HCT116 (cell line): ENCODE results near the gene INCENP. TPM values are rescaled to one million over a fixed set of nuclear protein-coding genes. Genes with fewer than 3 reads are reported as not detected.

Experiments
- ATAC-seq: fragments of 200-7000 bp; cut with Tn5 transposase; 2 replicates; pipeline ENCODE4 v1.9.1; 2020; ENCODE audit warnings: mild to moderate bottlenecking, moderate library complexity
- BruUV-seq: library from RNA; stranded (reverse); fragments of 400-500 nt; replicated peaks from 2 replicates; lab custom pipeline; 2021; lab: Mats Ljungman, UMichigan
- CTCF ChIA-PET: fragments of 300-600 bp; sonication (Branson Sonifier 250); formaldehyde crosslinking; loops from one replicate; lab custom pipeline; 2021; ENCODE audit warnings: antibody characterized with exemption; lab: Charles Lee
- POLR2A ChIA-PET: fragments of 300-600, 350-600 bp; sonication (Branson Sonifier 250); formaldehyde crosslinking; loops from one replicate; lab custom pipeline; 2021; ENCODE audit warnings: antibody characterized with exemption; lab: Charles Lee
- RAD21 ChIA-PET, 2 experiments: fragments of 300-600 bp; sonication (Branson Sonifier 250); formaldehyde crosslinking; loops; one replicate each; lab custom pipeline; 2023; ENCODE audit warnings: low total read pairs in 2 of 2; ENCODE audit not compliant: uncharacterized antibody in 2 of 2, unreplicated experiment in 2 of 2, low non-redundant PET in 1 of 2; lab: Charles Lee
- DNase-seq: peaks from one replicate; pipeline ENCODE4 v3.0.0-alpha.2; 2010; ENCODE audit warnings: low read depth, low spot score
- H2AFZ ChIP-seq: fragments of 200-600 bp; shearing (Covaris generic), sonication (generic); 2 replicates; pipeline ENCODE4 v1.6.1; 2017; ENCODE audit warnings: low read depth, mixed run types, mixed read lengths, antibody characterized with exemption, low read length; ENCODE audit not compliant: poor library complexity, severe bottlenecking
- H3K27ac ChIP-seq: 2 replicates; pipeline ENCODE4 v1.5.1; 2012; ENCODE audit warnings: low read depth, low read length
- H3K27me3 ChIP-seq: fragments of 200-600 bp; sonication (generic); 2 replicates; pipeline ENCODE4 v1.6.1; 2016; ENCODE audit warnings: mixed run types, low read length, mixed read lengths; ENCODE audit not compliant: insufficient read depth
- H3K36me3 ChIP-seq, 2 experiments: fragments of 200-500 bp in 1 of 2; fragments of 200-600 bp in 1 of 2; sonication (Bioruptor generic) in 1 of 2; sonication (generic) in 1 of 2; 2 replicates each; pipeline versions ENCODE4 v1.5.1 to v1.6.1; 2014 to 2016; ENCODE audit warnings: low read length in 2 of 2, inconsistent platforms in 1 of 2, mixed read lengths in 1 of 2, mixed run types in 1 of 2; ENCODE audit not compliant: insufficient read depth in 2 of 2, control insufficient read depth in 1 of 2
- H3K4me1 ChIP-seq, 2 experiments: fragments of 200-600 bp in 1 of 2; sonication (generic) in 1 of 2; 2 replicates each; pipeline versions ENCODE4 v1.5.1 to v1.6.1; 2012 to 2017; ENCODE audit warnings: low read length in 2 of 2, inconsistent platforms in 1 of 2, mild to moderate bottlenecking in 1 of 2, mixed read lengths in 1 of 2, mixed run types in 1 of 2, moderate library complexity in 1 of 2; ENCODE audit not compliant: insufficient read depth in 2 of 2, control insufficient read depth in 1 of 2
- H3K4me2 ChIP-seq: fragments of 200-600 bp; sonication (generic); 2 replicates; pipeline ENCODE4 v1.6.1; 2017; ENCODE audit warnings: mixed run types, low read length, mixed read lengths
- H3K4me3 ChIP-seq, 2 experiments: fragments of 200-600 bp in 1 of 2; sonication (generic) in 1 of 2; replicated peaks in 1 of 2; 2 replicates each; pipeline ENCODE4 v1.5.1; 2011 to 2016; ENCODE audit warnings: low read length in 2 of 2, control low read depth in 1 of 2, low read depth in 1 of 2, mild to moderate bottlenecking in 1 of 2, mixed read lengths in 1 of 2, mixed run types in 1 of 2
- H3K79me2 ChIP-seq: fragments of 200-600 bp; sonication (generic); 2 replicates; pipeline ENCODE4 v1.6.1; 2017; ENCODE audit warnings: mild to moderate bottlenecking, mixed run types, low read length, moderate library complexity, mixed read lengths; ENCODE audit not compliant: insufficient read depth
- H3K9ac ChIP-seq: fragments of 200-600 bp; sonication (generic); 2 replicates; pipeline ENCODE4 v1.6.1; 2016; ENCODE audit warnings: low read length, mixed read lengths
- H3K9me2 ChIP-seq: fragments of 200-600 bp; sonication (generic), shearing (Covaris generic); 2 replicates; pipeline ENCODE4 v1.6.1; 2017; ENCODE audit warnings: mixed run types, mild to moderate bottlenecking, moderate library complexity; ENCODE audit not compliant: insufficient read depth
- H3K9me3 ChIP-seq, 2 experiments: fragments of 200-500 bp in 1 of 2; fragments of 200-600 bp in 1 of 2; sonication (Bioruptor generic) in 1 of 2; sonication (generic) in 1 of 2; 2 replicates each; pipeline ENCODE4 v1.6.1; 2014 to 2017; ENCODE audit warnings: low read length in 2 of 2, mixed read lengths in 2 of 2, inconsistent platforms in 1 of 2, low read depth in 1 of 2, mild to moderate bottlenecking in 1 of 2, mixed run types in 1 of 2, moderate library complexity in 1 of 2; ENCODE audit not compliant: control insufficient read depth in 1 of 2, insufficient read depth in 1 of 2
- H4K20me1 ChIP-seq: fragments of 200-600 bp; sonication (generic), shearing (Covaris generic); 2 replicates; pipeline ENCODE4 v1.6.1; 2017; ENCODE audit warnings: mixed run types, mild to moderate bottlenecking, moderate library complexity; ENCODE audit not compliant: insufficient read depth
- CBX3 ChIP-seq: IDR thresholded peaks from 2 replicates; pipeline ENCODE4 v1.6.1; 2012; ENCODE audit warnings: low read depth
- CEBPB ChIP-seq: IDR thresholded peaks from 2 replicates; pipeline ENCODE4 v1.6.1; 2012; ENCODE audit warnings: low read depth
- ELF1 ChIP-seq: IDR thresholded peaks from 2 replicates; pipeline ENCODE4 v1.6.1; 2012; ENCODE audit warnings: low read depth, borderline replicate concordance
- EZH2phosphoT487 ChIP-seq: fragments of 200-600 bp; IDR thresholded peaks from 2 replicates; pipeline ENCODE4 v1.6.1; 2018; ENCODE audit warnings: antibody characterized with exemption, borderline replicate concordance
- FOSL1 ChIP-seq: IDR thresholded peaks from 2 replicates; pipeline ENCODE4 v1.6.1; 2012; ENCODE audit warnings: low read depth
- JUND ChIP-seq: IDR thresholded peaks from 2 replicates; pipeline ENCODE4 v1.6.1; 2012
- POLR2A ChIP-seq: IDR thresholded peaks from 2 replicates; pipeline ENCODE4 v1.7.0; 2011; ENCODE audit warnings: borderline replicate concordance; ENCODE audit not compliant: insufficient read depth, insufficient read length; ENCODE audit errors: extremely low read depth
- POLR2AphosphoS5 ChIP-seq: IDR thresholded peaks from 2 replicates; pipeline ENCODE4 v1.6.1; 2011; ENCODE audit warnings: mild to moderate bottlenecking, low read depth, low read length, moderate library complexity
- SIN3A ChIP-seq: IDR thresholded peaks from 2 replicates; pipeline ENCODE4 v1.6.1; 2012; ENCODE audit warnings: low read depth
- SRF ChIP-seq: IDR thresholded peaks from 2 replicates; pipeline ENCODE4 v1.6.1; 2012; ENCODE audit warnings: low read depth
- TCF7L2 ChIP-seq: IDR thresholded peaks from 2 replicates; pipeline ENCODE4 v1.7.0; 2011; ENCODE audit warnings: borderline replicate concordance, inconsistent platforms; ENCODE audit not compliant: insufficient read depth, insufficient read length; ENCODE audit errors: extremely low read depth
- ZFX ChIP-seq: fragments of 450-650 bp; IDR thresholded peaks from 2 replicates; pipeline ENCODE4 v1.6.1; 2017
- ZNF274 ChIP-seq: fragments of 200-500 bp; sonication (Bioruptor generic); IDR thresholded peaks from 2 replicates; pipeline ENCODE4 v1.6.1; 2014; ENCODE audit warnings: mild to moderate bottlenecking, low read depth, low read length, inconsistent platforms
- intact Hi-C: fragments of 100-400 bp; cut with micrococcal nuclease; formaldehyde crosslinking; loops from 2 replicates; pipeline ENCODE4 v1.10.0; 2022
- total RNA-seq: library from RNA; stranded (reverse); gene quantifications from one replicate; pipeline ENCODE4 v1.2.1, GENCODE V29; 2021; ENCODE audit not compliant: unreplicated experiment
- TF ChIP-seq, protein P1 (sequence below): IDR thresholded peaks from 2 replicates; pipeline ENCODE4 v1.6.1; 2011; ENCODE audit warnings: mild to moderate bottlenecking, low read length, moderate library complexity; ENCODE audit not compliant: insufficient replicate concordance; ENCODE audit errors: extremely low read depth
- TF ChIP-seq, protein P2 (sequence below), 3 experiments: fragments of 200-600 bp in 1 of 3; sonication (generic) in 1 of 3; IDR thresholded peaks in 2 of 3; conservative IDR thresholded peaks in 1 of 3; 2 replicates each; pipeline ENCODE4 v1.5.1; 2012 to 2017; ENCODE audit warnings: low read depth in 2 of 3, low read length in 2 of 3, antibody characterized with exemption in 1 of 3, borderline replicate concordance in 1 of 3, control low read depth in 1 of 3, mild to moderate bottlenecking in 1 of 3, mixed read lengths in 1 of 3, mixed run types in 1 of 3, moderate library complexity in 1 of 3; ENCODE audit not compliant: insufficient read depth in 1 of 3
- TF ChIP-seq, protein P3 (sequence below): IDR thresholded peaks from 2 replicates; pipeline ENCODE4 v1.6.1; 2012
- TF ChIP-seq, protein P4 (sequence below): IDR thresholded peaks from 2 replicates; pipeline ENCODE4 v1.6.1; 2012; ENCODE audit warnings: low read depth

Gene INCENP
- total RNA-seq, 1 experiment from 2014 or later, result 118 TPM

DNA sequence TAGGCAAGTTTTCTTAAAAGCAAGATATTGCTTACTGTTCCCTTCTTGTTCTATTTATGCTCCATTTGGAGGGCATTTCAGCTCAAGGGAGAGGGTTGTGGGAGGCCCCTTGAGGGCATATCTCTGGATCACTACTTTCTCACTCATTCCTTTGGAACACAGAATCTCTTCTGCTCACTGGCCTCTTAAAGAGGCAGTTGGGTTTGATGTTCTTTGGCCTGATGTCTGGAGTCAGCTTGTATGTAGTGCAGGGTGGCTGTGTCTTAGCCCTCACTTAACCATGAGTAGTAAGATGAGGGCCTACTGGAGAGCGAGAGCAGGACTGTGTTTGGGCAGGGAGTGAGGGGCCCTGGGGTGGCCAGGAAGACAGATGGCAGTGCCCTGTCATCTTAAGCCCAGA lies 3.6 kb downstream of the INCENP start:
- Histone ChIP-seq H3K9me3 (no peaks in the 10 kb centered on the region), H3K4me1 (peaks cover 9 to 18% of the 10 kb centered on the region in 2 experiments), H3K36me3 (peaks cover 21 to 40% of the 10 kb centered on the region in 2 experiments; a peak in 3 of 4 replicates), H3K9me2 (no peaks in the 10 kb centered on the region), H3K27me3 (no peaks in the 10 kb centered on the region), H3K79me2 (peaks cover 85% of the 10 kb centered on the region), H2AFZ (no peak overlapping the region), H4K20me1 (no peaks in the 10 kb centered on the region), H3K27ac (no peak overlapping the region), H3K4me3 (no peak overlapping the region), H3K9ac (no peak overlapping the region), H3K4me2 (no peak overlapping the region)
- no peak for ATAC-seq
- RAD21 ChIA-PET, result no interaction called here
- TF ChIP-seq SIN3A, result no peak
- no peak for TF ChIP-seq JUND
- TF ChIP-seq TCF7L2, result no peak
- TF ChIP-seq POLR2A, result no peak
- no peak for TF ChIP-seq POLR2AphosphoS5
- TF ChIP-seq, protein P1, sequence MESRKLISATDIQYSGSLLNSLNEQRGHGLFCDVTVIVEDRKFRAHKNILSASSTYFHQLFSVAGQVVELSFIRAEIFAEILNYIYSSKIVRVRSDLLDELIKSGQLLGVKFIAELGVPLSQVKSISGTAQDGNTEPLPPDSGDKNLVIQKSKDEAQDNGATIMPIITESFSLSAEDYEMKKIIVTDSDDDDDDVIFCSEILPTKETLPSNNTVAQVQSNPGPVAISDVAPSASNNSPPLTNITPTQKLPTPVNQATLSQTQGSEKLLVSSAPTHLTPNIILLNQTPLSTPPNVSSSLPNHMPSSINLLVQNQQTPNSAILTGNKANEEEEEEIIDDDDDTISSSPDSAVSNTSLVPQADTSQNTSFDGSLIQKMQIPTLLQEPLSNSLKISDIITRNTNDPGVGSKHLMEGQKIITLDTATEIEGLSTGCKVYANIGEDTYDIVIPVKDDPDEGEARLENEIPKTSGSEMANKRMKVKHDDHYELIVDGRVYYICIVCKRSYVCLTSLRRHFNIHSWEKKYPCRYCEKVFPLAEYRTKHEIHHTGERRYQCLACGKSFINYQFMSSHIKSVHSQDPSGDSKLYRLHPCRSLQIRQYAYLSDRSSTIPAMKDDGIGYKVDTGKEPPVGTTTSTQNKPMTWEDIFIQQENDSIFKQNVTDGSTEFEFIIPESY, result no peak
- TF ChIP-seq, protein P2, sequence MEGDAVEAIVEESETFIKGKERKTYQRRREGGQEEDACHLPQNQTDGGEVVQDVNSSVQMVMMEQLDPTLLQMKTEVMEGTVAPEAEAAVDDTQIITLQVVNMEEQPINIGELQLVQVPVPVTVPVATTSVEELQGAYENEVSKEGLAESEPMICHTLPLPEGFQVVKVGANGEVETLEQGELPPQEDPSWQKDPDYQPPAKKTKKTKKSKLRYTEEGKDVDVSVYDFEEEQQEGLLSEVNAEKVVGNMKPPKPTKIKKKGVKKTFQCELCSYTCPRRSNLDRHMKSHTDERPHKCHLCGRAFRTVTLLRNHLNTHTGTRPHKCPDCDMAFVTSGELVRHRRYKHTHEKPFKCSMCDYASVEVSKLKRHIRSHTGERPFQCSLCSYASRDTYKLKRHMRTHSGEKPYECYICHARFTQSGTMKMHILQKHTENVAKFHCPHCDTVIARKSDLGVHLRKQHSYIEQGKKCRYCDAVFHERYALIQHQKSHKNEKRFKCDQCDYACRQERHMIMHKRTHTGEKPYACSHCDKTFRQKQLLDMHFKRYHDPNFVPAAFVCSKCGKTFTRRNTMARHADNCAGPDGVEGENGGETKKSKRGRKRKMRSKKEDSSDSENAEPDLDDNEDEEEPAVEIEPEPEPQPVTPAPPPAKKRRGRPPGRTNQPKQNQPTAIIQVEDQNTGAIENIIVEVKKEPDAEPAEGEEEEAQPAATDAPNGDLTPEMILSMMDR (IDR thresholded peaks at IDR 0.05 in 2 of 3, conservative IDR thresholded peaks at IDR 0.05 in 1 of 3; ENCODE audit: borderline replicate concordance in 1 of 3, insufficient read depth in 1 of 3, low read depth in 2 of 3, low read length in 2 of 3), result no peak
- TF ChIP-seq FOSL1, result no peak
- no peak for TF ChIP-seq SRF
- no peak for TF ChIP-seq CEBPB
- TF ChIP-seq, protein P3, sequence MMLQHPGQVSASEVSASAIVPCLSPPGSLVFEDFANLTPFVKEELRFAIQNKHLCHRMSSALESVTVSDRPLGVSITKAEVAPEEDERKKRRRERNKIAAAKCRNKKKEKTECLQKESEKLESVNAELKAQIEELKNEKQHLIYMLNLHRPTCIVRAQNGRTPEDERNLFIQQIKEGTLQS, result no peak
- no peak for TF ChIP-seq ZNF274
- TF ChIP-seq EZH2phosphoT487, result no peak
- TF ChIP-seq ELF1, result no peak
- TF ChIP-seq CBX3, result no peak
- TF ChIP-seq, protein P4, sequence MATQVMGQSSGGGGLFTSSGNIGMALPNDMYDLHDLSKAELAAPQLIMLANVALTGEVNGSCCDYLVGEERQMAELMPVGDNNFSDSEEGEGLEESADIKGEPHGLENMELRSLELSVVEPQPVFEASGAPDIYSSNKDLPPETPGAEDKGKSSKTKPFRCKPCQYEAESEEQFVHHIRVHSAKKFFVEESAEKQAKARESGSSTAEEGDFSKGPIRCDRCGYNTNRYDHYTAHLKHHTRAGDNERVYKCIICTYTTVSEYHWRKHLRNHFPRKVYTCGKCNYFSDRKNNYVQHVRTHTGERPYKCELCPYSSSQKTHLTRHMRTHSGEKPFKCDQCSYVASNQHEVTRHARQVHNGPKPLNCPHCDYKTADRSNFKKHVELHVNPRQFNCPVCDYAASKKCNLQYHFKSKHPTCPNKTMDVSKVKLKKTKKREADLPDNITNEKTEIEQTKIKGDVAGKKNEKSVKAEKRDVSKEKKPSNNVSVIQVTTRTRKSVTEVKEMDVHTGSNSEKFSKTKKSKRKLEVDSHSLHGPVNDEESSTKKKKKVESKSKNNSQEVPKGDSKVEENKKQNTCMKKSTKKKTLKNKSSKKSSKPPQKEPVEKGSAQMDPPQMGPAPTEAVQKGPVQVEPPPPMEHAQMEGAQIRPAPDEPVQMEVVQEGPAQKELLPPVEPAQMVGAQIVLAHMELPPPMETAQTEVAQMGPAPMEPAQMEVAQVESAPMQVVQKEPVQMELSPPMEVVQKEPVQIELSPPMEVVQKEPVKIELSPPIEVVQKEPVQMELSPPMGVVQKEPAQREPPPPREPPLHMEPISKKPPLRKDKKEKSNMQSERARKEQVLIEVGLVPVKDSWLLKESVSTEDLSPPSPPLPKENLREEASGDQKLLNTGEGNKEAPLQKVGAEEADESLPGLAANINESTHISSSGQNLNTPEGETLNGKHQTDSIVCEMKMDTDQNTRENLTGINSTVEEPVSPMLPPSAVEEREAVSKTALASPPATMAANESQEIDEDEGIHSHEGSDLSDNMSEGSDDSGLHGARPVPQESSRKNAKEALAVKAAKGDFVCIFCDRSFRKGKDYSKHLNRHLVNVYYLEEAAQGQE, result no peak
- TF ChIP-seq ZFX, result no peak
- POLR2A ChIA-PET, result no interaction called here
- CTCF ChIA-PET, result interaction anchor here (1.3 kb wide), 1 partner anchor 19 kb away, joined by 4 read pairs; no protein-coding TSS in a partner anchor
- no TSS peak for BruUV-seq
- intact Hi-C loops, result no loop called here
- no peak for DNase-seq
